Stromal cell of bone marrow (primary cell): ENCODE data around the gene TP53I3.
"Not testable (repeated sequence)": the region's sequence is repeated elsewhere in the genome, so short reads cannot be mapped to it uniquely, and the experiment has no call there.

Experiments used
- DNase-seq: peaks from one replicate; pipeline ENCODE4 v3.0.0-alpha.2; 2012; ENCODE audit warnings: low read depth

Gene TP53I3

GRCh38 chr2:24052951-24053350 is 31.7 kb downstream of the TP53I3 start:
- no peak for DNase-seq

- DNase-seq: no peak
Observed at GRCh38 chr2:24051833-24052232, 32.8 kb downstream of the TP53I3 start.

- no peak for DNase-seq
Observed at GRCh38 chr2:24050041-24050979, 34.3 kb downstream of the TP53I3 start.

- no peak for DNase-seq
Observed at GRCh38 chr2:24049485-24050021, 35.1 kb downstream of the TP53I3 start, which contains the start of gene FKBP1B. FKBP1B (plus strand) TSS chr2:24049741; CDS start chr2:24049850, 109 bp downstream.

- no peak for DNase-seq
Observed at GRCh38 chr2:24048769-24049484, 35.7 kb downstream of the TP53I3 start.

- DNase-seq: no peak
Observed at GRCh38 chr2:24047703-24048033, 37.0 kb downstream of the TP53I3 start.

GRCh38 chr2:24046930-24047702 is 37.5 kb downstream of the TP53I3 start, which contains the start of gene WDCP:
WDCP (minus strand) TSS chr2:24047391; CDS start chr2:24039494, 7,897 bp downstream.
- DNase-seq: peak; percentile 99

GRCh38 chr2:24046599-24046929 is 38.1 kb downstream of the TP53I3 start:
- no peak for DNase-seq

- DNase-seq: no peak
Observed at GRCh38 chr2:24045511-24046508, 38.8 kb downstream of the TP53I3 start.

- not testable (repeated sequence) for DNase-seq
Observed at GRCh38 chr2:24043133-24043532, 41.5 kb downstream of the TP53I3 start.

- no peak for DNase-seq
Observed at GRCh38 chr2:24040511-24040910, 44.1 kb downstream of the TP53I3 start.

GRCh38 chr2:24038786-24039499 is 45.7 kb downstream of the TP53I3 start:
- no peak for DNase-seq
